Mesothelial cell of epicardium (in vitro differentiated cells): ENCODE results near the gene OR4F3. TPM values are rescaled to one million over a fixed set of nuclear protein-coding genes. Genes with fewer than 3 reads are reported as not detected.
"Not testable (repeated sequence)": the region's sequence is repeated elsewhere in the genome, so short reads cannot be mapped to it uniquely, and the experiment has no call there.

Experiments
- DNase-seq, 2 experiments: peaks; one replicate each; pipeline ENCODE4 v3.0.0; 2021; ENCODE audit warnings: low spot score in 2 of 2; ENCODE audit not compliant: unreplicated experiment in 2 of 2
- H3K27ac Mint-ChIP-seq: 2 replicates; pipeline ENCODE4 v1.8.0; 2021; ENCODE audit warnings: mixed read lengths
- H3K27me3 Mint-ChIP-seq: 2 replicates; pipeline ENCODE4 v1.8.0; 2021; ENCODE audit warnings: low read depth, mixed read lengths
- H3K36me3 Mint-ChIP-seq: 2 replicates; pipeline ENCODE4 v1.8.0; 2021; ENCODE audit warnings: mixed read lengths
- H3K4me1 Mint-ChIP-seq: 2 replicates; pipeline ENCODE4 v1.8.0; 2021; ENCODE audit warnings: mixed read lengths
- H3K4me3 Mint-ChIP-seq: 2 replicates; pipeline ENCODE4 v1.8.0; 2021; ENCODE audit warnings: mild to moderate bottlenecking, moderate library complexity, mixed read lengths
- H3K9me3 Mint-ChIP-seq: 2 replicates; pipeline ENCODE4 v1.8.0; 2021; ENCODE audit warnings: mixed read lengths
- total RNA-seq: library from RNA; stranded (reverse); gene quantifications from 3 replicates; pipeline ENCODE4 v1.2.1, GENCODE V29; 2021

Gene OR4F3
- not detected in 3 replicates for total RNA-seq

GRCh38 chr5:181366968-181367367 is at the start of gene OR4F3:
Gene OR4F3, plus strand, starts transcription at chr5:181367268.
- not testable (repeated sequence) for DNase-seq, H3K36me3 Mint-ChIP-seq, H3K9me3 Mint-ChIP-seq, H3K4me3 Mint-ChIP-seq, H3K27ac Mint-ChIP-seq, H3K4me1 Mint-ChIP-seq, H3K27me3 Mint-ChIP-seq

Other genes starting within 250 kb of the OR4F3 start
- not detected in 3 replicates for gene OR2V1, start 236.1 kb upstream of the OR4F3 start, total RNA-seq
- gene OR2V2, start 219.7 kb upstream of the OR4F3 start, total RNA-seq: not detected in 3 replicates
- 0.57 to 0.72 TPM (median 0.62 TPM) in 3 replicates for gene TRIM7, start 162.1 kb upstream of the OR4F3 start, total RNA-seq
- gene TRIM41, start 144.0 kb upstream of the OR4F3 start, total RNA-seq: 27.9 to 28.1 TPM (median 27.9 TPM) in 3 replicates
- 2,008 to 2,083 TPM (median 2,030 TPM) in 3 replicates for gene RACK1, start 123.4 kb upstream of the OR4F3 start, total RNA-seq
- gene TRIM52, start 106.1 kb upstream of the OR4F3 start, total RNA-seq: 12.8 to 14.6 TPM (median 13.3 TPM) in 3 replicates